SK-MEL-5 (cell line): Measurements from ENCODE around the gene NEMF. TPM values are rescaled to one million over a fixed set of nuclear protein-coding genes. Genes with fewer than 3 reads are reported as not detected.
"Not testable (repeated sequence)": the region's sequence is repeated elsewhere in the genome, so short reads cannot be mapped to it uniquely, and the experiment has no call there.

Experiments
- DNase-seq: peaks from one replicate; pipeline ENCODE4 v3.0.0-alpha.2; 2016; ENCODE audit warnings: low read depth, low spot score
- in situ Hi-C: cut with HindIII; loops from 2 replicates; pipeline ENCODE4 v1.10.0; 2016; ENCODE audit warnings: low sequenced_read_pairs, high pct_unique_total_duplicates, low pct_unique_long_range_greater_than_20kb
- total RNA-seq: library from RNA; depleted of rRNA; stranded (reverse); fragments of >200 nt; shearing (Covaris generic); gene quantifications from 2 replicates; pipeline ENCODE4 v1.2.3, GENCODE V29; 2014

Gene NEMF
- total RNA-seq, 1 experiment from 2014 or later: 54.8 TPM

DNA sequence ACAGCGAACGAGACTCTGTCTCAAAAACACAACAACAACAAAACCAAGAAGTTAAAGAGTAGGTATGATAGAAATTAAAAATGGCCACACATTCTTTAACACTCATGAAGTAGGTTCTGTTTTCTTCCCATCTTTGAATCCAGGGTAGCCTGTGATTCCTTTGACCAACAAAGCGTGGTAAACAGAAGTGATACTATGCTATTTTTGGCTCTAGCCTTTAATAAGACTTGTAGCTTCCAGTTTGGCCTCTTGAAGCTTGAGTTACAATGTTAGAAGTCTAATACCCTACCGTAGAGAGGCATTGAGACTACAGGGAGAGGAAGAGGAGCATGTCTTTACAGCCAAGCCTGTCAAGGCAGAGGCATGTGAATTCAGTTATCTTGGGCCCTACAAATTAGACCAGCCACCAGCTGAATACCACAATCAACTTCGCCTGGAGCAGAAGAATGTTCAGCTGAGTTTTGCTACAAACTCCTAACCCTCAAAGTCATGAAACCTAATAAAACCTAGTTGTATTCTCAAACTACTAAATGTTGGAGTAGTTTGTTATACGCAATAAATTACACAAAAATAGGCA, 4.9 kb upstream of the NEMF start:
- in situ Hi-C loops: no loop called here
- DNase-seq: no peak

DNA sequence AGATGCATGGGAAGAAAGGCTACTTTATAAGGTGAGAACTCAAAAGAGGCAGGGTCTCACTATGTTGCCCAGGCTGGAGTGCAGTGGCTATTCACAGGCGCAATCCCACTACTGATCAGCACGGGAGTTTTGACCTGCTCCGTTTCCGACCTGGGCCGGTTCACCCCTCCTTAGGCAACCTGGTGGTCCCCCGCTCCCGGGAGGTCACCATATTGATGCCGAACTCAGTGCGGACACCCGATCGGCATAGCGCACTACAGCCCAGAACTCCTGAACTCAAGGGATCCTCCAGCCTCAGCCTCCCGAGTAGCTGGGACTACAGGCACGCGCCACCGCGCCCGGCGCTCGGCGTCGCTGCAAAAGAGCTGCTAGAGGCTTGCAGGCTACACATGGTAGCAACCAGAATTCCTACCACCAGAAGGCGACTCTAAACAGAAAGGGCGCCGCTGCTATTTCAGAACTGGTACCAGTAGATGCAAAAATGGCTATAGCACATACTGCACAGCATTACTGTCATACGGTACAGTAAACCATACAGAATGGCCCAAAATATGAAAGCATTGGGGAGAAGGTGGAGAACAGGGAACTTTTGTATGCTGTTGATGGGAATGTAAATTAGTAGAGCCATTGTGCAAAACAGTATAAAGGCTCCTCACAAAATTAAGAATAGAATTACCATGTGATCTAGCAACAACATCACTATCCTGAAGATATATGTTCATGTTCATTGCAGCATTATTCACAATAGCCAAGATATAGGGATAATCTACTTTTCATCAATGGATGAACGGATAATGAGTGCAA, 1.2 kb upstream of the NEMF start:
- in situ Hi-C loops: no loop called here
- DNase-seq: peak; percentile 92

DNA sequence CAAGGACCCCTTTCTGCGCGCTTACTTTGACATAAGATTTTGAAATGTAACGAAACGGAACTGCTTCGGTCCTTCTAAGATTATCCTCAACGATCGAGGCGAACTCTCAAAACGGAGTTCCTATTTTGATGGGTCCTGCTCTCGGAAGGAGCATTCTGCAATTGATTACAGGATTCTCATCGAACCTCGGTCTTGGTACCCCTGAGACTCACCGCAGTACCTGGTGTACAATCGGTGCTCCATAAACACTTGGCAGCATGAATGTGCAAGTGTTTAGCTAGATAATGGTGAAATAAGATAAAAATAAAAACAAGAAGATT, 530 bp upstream of the NEMF start:
- DNase-seq: no peak
- in situ Hi-C loops: no loop called here

DNA sequence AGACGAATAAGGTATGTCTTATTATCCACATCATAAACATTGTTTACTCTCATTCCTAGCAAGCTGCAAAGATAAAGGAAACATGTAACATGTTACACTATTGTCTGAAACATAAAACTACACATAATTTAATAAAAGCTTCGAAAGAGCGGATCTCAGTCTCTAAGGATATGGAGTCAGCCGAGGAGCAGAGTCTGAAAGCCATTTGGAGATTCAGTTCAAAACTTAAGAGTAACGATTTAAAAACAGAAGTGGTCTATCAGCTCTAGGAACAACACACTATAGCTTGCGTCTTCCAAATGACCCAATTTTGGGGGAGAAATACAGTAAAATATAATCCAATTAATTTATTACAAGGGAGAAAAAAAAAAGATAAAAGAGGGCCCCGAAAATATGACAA, 775 bp downstream of the NEMF start:
- in situ Hi-C loops: no loop called here

DNA sequence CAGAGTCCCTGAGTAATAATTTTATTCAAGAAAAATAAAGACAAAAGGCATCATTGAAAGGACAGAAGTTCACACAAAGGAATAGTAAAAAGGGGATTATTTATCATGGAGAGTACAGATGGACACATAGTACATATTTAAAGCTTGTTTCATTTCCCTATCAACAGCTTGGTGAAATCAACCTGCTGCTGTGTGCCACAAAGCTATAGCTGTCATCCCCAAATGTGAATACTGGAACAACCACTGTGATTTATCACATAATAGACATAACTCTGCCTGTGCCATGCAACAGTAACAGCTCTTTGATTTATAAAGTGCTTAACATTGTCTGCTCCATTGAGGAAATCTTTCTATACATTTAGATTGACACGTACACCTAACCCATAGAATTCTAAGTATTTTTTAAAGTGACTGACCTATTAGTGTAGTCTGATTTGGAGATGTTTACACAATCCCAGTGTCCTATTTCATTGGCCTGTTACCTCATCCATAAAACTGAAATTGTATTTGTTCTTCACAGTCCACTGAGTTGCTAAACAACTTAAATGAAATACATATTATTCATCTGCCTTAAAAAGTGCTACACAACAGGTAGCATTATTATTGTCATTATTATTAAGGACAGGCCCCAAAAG, 3.3 kb downstream of the NEMF start:
- DNase-seq: no peak
- in situ Hi-C loops: no loop called here

More for the DNA sequence above, 775 bp downstream of the NEMF start:
- no peak for DNase-seq

DNA sequence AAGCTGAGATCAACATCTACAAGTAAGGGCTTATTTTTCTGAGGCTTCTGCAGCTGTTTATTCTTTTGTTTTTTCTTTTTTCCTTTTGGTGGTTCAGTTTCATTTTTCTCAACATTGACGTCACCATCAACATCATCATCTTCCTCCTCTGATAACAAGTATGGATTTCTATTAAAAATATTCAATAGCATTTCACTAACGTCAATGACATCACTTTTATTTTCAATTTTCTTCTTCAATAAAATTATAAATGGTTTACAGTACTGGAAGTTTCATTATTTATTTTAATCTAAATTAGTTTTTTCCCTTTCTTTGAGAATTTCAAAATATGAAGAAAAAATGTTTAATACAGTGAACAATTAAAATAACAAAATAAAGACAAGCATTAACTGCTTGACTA, 23.9 kb downstream of the NEMF start:
- no peak for DNase-seq
- in situ Hi-C loops: no loop called here

DNA sequence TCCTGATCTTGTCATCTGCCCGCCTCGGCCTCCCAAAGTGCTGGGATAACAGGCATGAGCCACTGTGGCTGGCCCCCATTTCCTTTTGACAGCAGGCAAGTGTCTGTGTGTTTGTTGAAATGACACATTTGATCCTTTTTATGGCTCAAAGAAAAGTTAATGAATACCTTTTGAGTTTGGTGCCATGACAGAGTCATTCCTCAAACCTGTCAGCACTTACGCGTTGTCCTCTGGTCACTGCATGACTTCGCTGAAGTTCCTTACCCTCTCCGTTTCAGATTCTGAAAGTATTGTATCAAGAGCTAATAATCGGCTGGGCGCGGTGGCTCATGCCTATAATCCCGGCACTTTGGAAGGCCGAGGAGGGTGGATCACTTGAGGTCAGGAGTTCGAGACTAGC, 32.4 kb downstream of the NEMF start:
- no peak for DNase-seq
- in situ Hi-C loops: no loop called here

DNA sequence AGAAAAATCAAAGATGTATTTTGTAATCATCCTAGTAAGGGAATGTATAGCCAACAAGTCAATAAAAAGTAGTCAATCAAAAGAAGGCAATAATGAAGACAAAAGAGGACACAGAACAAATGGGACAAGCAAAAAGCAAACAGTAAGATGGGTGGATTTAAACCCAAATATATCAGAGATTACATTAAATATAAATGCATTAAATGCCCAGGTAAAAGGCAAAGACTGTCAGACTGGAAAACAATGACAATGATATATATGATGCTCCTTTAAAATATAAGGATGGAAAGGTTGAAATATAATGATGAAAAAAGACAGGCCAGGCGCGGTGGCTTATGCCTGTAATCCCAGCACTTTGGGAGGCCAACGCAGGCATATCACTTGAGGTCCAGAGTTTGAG, 35.7 kb downstream of the NEMF start:
- DNase-seq: no peak
- in situ Hi-C loops: no loop called here

DNA sequence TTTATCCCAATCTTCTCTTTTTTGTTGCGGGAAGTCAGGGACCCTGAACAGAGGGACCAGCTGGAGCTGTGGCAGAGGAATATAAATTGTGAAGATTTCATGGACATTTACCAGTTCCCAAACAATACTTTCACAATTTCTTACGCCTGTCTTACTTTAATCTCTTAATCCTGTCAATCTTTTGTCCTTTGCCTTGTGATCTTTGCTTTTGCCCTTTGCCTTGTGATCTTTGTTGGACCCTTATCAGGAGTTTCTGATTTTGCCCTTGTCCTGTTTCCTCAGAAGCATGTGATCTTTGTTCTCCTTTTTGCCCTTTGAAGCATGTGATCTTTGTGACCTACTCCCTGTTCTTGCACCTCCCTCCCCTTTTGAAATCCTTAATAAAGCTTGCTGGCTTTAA, 36.5 kb downstream of the NEMF start:
- DNase-seq, in situ Hi-C loops: not testable (repeated sequence)

DNA sequence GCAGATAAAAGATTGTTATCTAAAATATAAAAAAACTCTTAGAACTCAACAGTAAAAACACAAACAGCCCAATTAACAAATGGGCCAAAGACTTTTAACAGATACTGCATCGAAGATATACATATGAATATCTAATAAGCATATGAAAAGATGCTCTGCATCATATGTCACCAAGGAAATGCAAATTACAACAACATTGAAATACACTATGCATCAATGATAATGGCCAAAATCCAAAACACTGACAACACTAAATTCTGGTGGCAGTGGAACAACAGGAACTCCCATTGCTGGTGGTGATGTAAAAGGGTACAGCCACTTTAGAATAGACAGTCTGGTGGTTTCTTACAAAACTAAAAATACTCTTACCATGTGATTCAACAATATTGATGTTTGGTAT, 43.8 kb downstream of the NEMF start:
- in situ Hi-C loops: no loop called here
- no peak for DNase-seq

DNA sequence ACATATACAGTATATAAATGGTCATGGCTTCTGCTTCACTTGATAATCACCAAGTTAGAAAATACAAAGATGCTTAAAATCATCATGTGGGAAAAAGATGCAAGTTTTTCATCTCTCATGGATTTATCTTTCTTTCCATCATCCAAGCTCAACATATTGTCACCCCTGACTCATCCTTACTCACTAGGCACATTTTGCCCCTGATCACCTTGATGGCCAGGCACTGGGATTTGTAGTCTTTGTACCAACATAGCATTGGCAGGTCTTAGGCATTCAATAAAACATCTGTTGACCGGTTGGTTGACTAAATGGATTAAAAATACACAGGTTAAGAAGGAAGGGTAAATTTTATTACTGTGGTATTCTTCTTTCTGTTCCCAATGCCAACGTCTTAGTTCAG, 56.6 kb downstream of the NEMF start:
- in situ Hi-C loops: no loop called here
- DNase-seq: no peak

DNA sequence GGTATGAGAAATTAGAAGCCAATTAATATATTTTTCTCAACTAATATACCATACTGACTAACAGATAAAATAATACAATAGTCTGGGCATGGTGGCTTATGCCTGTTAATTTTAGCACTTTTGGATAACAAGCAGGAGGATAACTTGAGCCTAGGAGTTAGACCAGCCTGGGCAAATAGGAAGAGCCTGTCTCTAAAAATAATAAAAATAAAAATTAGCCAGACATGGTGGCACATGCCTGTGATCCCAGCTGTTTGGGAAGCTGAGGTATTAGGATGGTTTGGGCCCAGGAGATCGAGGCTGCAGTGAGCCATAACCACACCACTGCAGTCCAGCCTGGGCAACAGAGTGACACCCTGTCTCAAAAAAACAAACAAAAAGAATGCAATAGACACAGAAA, 60.0 kb downstream of the NEMF start:
- no peak for DNase-seq
- in situ Hi-C loops: no loop called here

DNA sequence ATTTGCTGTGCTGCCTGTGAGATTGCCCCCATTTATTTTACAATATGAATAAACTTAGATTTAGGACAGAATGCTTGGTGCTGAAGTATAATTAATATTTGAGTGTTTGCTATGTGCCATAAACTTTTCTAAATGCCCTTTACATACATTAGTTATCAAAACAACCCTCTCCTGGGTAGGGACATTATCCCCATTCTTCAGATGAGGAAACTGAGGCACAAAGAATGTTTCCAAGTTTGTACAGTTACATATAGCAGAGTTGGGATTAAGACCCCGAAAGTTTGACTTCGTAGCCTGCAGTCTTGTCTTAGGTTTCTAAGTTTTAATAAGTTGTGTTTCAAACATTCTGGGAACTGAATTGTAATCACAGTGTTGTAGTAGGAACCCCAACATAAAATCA, 66.3 kb downstream of the NEMF start:
- no peak for DNase-seq
- in situ Hi-C loops: no loop called here

DNA sequence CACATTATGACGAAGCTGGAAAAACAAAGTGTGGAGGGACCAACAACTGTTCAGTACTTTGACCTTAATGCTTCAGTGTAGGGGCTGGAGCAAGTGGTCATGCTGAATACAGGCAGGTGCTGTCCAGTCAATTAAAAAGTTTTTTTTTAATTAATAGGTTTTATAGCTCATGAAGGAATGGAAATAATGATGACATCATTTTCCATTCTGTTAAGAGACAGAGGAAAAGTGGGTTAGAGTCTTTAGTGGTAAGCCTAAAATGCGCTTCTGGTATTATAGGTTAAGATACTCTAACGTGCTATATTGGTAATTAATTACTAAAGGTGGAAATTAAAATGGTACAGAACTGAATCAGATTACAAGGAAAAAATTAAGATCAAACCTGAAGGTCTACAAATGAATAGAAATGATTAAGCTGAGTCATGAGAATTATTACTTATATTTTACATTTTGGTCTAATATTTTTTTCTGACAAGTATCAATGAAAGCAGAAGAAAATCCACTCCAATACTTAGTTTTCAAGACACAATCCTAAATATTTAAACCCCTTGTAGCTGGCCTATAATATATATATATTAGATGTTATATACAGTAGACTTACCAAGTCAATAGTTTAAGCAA, 69.1 kb downstream of the NEMF start:
- no peak for DNase-seq
- in situ Hi-C loops: no loop called here

DNA sequence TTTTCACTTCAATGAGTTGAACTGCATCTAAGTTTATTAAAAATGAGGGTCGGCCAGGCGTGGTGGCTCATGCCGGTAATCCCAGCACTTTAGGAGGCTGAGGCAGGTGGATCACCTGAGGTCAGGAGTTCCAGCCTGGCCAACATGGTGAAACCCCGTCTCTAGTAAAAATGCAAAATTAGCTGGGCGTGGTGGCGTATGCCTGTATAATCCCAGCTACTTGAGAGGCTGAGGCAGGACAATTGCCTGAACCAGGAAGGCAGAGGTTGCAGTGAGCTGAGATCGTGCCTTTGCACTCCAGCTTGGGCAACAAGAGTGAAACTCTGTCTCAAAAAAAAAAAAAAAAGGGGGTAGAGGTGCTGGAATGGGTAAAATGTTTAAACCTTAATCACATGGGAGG, 71.5 kb downstream of the NEMF start:
- in situ Hi-C loops: not testable (repeated sequence)

DNA sequence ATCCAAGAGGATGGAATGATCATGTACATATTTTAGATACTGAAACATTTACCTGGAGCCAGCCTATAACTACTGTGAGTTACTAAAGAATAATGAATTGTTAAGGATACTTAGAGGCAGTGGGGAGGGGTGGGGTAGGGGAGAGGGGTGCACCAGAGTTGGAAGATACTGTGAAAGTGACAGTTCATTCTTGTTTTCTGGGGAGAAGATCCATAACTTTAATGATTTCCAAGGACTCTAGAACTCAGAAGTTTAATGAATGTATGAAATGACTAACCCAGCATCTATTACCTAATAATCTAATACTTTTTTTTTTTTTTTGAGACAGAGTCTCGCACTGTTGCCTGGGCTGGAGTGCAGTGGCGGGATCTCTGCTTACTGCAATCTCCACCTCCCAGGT, 74.2 kb downstream of the NEMF start:
- DNase-seq: no peak
- in situ Hi-C loops: no loop called here

More for the DNA sequence above, 71.5 kb downstream of the NEMF start:
- DNase-seq: not testable (repeated sequence)

DNA sequence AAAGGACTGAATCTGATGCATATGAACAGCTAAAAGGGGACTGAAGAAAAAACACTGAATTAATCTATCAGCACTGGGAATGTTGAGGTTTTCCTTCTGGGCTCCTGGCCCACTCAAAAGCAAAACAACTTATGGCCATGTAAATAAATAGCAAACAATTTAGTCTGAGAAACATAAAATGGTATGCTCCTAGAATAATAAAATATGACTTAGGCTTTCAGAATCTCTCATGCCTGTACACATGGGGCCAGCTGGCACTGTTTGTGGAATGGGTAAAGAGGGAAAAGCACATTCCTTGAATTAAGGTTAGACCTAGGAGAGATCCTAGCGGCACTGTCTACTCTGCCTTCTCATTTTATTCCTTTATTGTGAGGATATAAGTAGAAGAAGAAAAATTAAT, 78.5 kb downstream of the NEMF start:
- DNase-seq: no peak
- in situ Hi-C loops: no loop called here

DNA sequence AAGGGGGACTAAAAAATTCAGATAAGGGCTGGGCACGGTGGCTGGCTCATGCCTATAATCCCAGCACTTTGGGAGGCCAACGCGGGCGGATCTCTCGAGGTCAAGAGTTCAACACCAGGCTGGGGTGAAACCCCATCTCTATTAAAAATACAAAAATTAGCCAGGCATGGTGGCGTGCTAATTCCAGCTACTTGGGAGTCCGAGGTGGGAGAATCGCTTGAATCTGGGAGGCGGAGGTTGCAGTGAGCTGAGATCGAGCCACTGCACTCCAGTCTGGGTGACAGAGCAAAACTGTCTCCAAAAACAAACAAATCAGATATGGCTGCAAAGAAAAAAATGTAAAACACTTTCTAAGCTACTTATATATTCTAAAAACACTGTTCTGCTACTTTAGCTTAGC, 80.9 kb downstream of the NEMF start:
- in situ Hi-C loops, DNase-seq: not testable (repeated sequence)
